ENCODE results near the gene DAW1. TPM values are rescaled to one million over a fixed set of nuclear protein-coding genes. Genes with fewer than 3 reads are reported as not detected.

DAW1 gene
- total and polyA plus RNA-seq, 10 of the 15 experiments (the other 5 are each of a cell fraction or from before 2014, with no cell fraction given): 0.04 TPM; not detected in 9

- H4K20me1 ChIP-seq (ENCODE audit: control insufficient read depth, insufficient read depth): no peaks in the 10 kb centered on the region
- RAD21 ChIA-PET (ENCODE audit: unreplicated experiment): no interaction called here
- ATAC-seq (peak; percentile 73), FAIRE-seq (no peak), DNase-seq (ENCODE audit: low read depth, low spot score) (no peak)
- no peak overlapping the region for H3K27ac ChIP-seq (ENCODE audit: control insufficient read depth, insufficient read depth)
- H3K27me3 ChIP-seq (replicated peaks in 1 of 2; ENCODE audit: control insufficient read depth in 2 of 2, insufficient read depth in 2 of 2, low read length in 1 of 2): no peaks in the 10 kb centered on the region
- BruUV-seq (replicated peaks): no TSS peak
- H3K4me2 ChIP-seq (ENCODE audit: control insufficient read depth, insufficient read depth): no peak overlapping the region
- WGBS (ENCODE audit: insufficient coverage, insufficient replicate concordance, low lambda C conversion rate, missing lambda C conversion rate): 54% methylated on average over 10 of the region's 10 CpGs
- H3K4me1 ChIP-seq (ENCODE audit: control insufficient read depth, insufficient read depth, low read length): no peaks in the 10 kb centered on the region
- H3K4me3 ChIP-seq: no peak overlapping the region
- CTCF ChIA-PET: interaction anchor here (1.5 kb wide), 1 partner anchor 36 kb away, joined by 4 read pairs; no protein-coding TSS in a partner anchor
- no peak for TF ChIP-seq SPI1 (IDR thresholded peaks at IDR 0.05; ENCODE audit: borderline replicate concordance, insufficient read depth, low read depth, low read length)
- no peak for TF ChIP-seq EP300 (IDR thresholded peaks at IDR 0.05; ENCODE audit: borderline replicate concordance in 1 of 2, control insufficient read depth in 1 of 2, low read depth in 2 of 2, low read length in 2 of 2)
- TF ChIP-seq SREBF1 (IDR thresholded peaks at IDR 0.05; ENCODE audit: low read length): no peak
- no peak for TF ChIP-seq ZBTB33 (IDR thresholded peaks at IDR 0.05)
- TF ChIP-seq ASH2L (IDR thresholded peaks at IDR 0.05; ENCODE audit: borderline replicate concordance, low read depth): no peak
- TF ChIP-seq SMAD1 (IDR thresholded peaks at IDR 0.05; ENCODE audit: low read depth, partially characterized antibody): no peak
- TF ChIP-seq REST (IDR thresholded peaks at IDR 0.05; ENCODE audit: low read depth, low read length): no peak
- TF ChIP-seq BHLHE40 (IDR thresholded peaks at IDR 0.05; ENCODE audit: borderline replicate concordance in 1 of 2, low read depth in 2 of 2, low read length in 1 of 2): no peak
- no peak for TF ChIP-seq RFX5 (IDR thresholded peaks at IDR 0.05; ENCODE audit: low read depth, low read length)
- no peak for TF ChIP-seq TCF12 (IDR thresholded peaks at IDR 0.05; ENCODE audit: low read depth, low read length)
- no peak for TF ChIP-seq PAX8 (IDR thresholded peaks at IDR 0.05)
- TF ChIP-seq MTA2 (IDR thresholded peaks at IDR 0.05; ENCODE audit: low read depth): no peak
- TF ChIP-seq TARDBP (IDR thresholded peaks at IDR 0.05; ENCODE audit: borderline replicate concordance): no peak
- no peak for TF ChIP-seq USF1 (IDR thresholded peaks at IDR 0.05; ENCODE audit: borderline replicate concordance, extremely low read length, insufficient read depth, low read depth, low read length)
- TF ChIP-seq CBFB (IDR thresholded peaks at IDR 0.05; ENCODE audit: low read depth): no peak
- TF ChIP-seq MEF2A (IDR thresholded peaks at IDR 0.05; ENCODE audit: insufficient read depth, low read depth, low read length): no peak
- TF ChIP-seq ZSCAN29 (IDR thresholded peaks at IDR 0.05): no peak
- TF ChIP-seq EGR1 (IDR thresholded peaks at IDR 0.05; ENCODE audit: borderline replicate concordance in 1 of 2, low read depth in 2 of 2, low read length in 2 of 2): no peak
- no peak for TF ChIP-seq HDAC2 (IDR thresholded peaks at IDR 0.05)
- intact Hi-C loops (cut with micrococcal nuclease; ENCODE audit: unreplicated experiment) (no loop called here), in situ Hi-C loops (cut with MboI) (no loop called here)
- H2AFZ ChIP-seq (ENCODE audit: control insufficient read depth, low read depth, low read length): no peak overlapping the region
- POLR2A ChIA-PET: interaction anchor here (1.0 to 1.1 kb wide), 2 partner anchors 13 to 21 kb away, joined by 3 read pairs; no protein-coding TSS in a partner anchor
- no peaks in the 10 kb centered on the region for H3K36me3 ChIP-seq (ENCODE audit: control insufficient read depth in 2 of 2, insufficient read depth in 2 of 2, low read length in 1 of 2)
- H3K9ac ChIP-seq (ENCODE audit: control insufficient read depth, insufficient read depth, low read length): no peak overlapping the region
- no peaks in the 10 kb centered on the region for H3K9me3 ChIP-seq (replicated peaks; ENCODE audit: control insufficient read depth, insufficient read depth, low read length)
- SMC1A ChIA-PET (ENCODE audit: uncharacterized antibody, unreplicated experiment): interaction anchor here (0.6 to 1.7 kb wide), 2 partner anchors 21 to 41 kb away, joined by 3 to 5 read pairs; no protein-coding TSS in a partner anchor
- no peaks in the 10 kb centered on the region for H3K79me2 ChIP-seq (ENCODE audit: control insufficient read depth, insufficient read depth, low read length)
Observed at GRCh38 chr2:227826019-227826521, 45.4 kb upstream of the DAW1 start.

Data from GM12878 (cell line).